Stimulated activated CD4-positive, alpha-beta T cell treated with anti-CD3 and anti-CD28 coated beads, Interleukin-15, amount 100 ng/mL, for 1 hour (primary cell): ENCODE data around the gene HADHB.
"Not testable (repeated sequence)": the region's sequence is repeated elsewhere in the genome, so short reads cannot be mapped to it uniquely, and the experiment has no call there.

Experiments used
- DNase-seq, 2 donors: peaks; one replicate each; pipeline ENCODE4 v3.0.0-alpha.2; 2020; ENCODE audit warnings: low read depth in 1 of 2, low spot score in 1 of 2

HADHB gene

DNA sequence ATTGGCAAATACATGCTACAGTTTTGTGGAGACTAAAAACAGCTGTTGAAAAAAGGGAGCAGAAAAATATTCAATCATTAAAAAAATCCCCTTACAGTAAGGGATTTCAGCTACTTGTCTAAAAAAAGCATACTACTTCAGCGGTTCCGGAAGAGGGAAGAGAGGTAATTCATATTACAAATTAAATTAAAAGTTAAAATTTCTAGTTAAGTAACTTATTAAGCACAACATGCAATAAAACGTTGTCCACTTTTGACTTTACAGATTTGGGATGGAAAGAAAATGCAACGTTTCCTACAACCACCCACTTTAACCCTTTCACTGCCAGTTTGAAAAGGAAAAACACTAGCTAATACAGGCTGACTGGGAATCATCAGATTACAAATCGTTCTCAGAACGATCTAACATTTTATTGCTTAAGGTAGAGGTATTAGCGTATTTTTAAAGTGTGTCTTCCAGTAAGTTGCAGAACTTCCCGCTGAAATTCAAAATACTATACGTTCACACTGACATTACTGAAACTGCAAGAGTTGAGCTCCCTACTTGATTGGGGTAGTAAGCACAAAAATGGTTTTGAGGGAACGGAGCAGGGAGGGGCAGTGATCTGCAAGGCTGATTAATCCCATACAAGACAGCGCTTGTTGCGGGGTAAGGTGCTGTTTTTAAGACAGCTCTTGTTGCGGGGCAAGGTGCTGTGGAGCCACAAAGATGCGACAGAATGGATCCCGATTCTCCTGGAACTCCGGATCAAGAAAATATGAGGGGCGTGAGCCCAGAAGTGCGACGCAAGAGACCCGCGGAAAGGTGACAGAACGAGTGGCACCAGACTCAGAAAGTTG lies 1.1 kb upstream of the HADHB start:
- no peak for DNase-seq

DNA sequence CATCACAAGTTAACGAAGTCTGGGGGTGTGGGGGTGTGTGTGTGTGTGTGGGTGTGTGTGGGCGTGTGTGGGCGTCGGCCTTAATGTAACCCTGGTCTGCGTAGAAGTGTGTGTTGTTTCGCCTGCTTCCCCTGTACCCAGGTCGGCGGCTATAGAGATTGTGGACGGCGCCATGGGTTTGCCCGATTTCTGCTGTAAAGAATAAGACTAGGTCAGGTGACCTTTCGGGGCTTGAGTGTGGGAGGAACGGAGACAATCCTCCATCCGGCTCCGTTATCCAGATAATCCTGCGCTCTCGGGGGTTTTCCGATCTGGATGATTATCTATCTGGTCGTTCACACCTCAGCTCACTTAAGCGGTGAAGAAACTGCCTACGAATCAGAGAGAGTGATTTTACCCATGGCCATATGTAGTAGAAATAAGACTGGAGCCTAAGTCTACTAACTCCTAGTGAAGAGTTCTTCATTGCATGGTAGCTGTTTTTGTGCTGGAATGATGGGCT lies 543 bp downstream of the HADHB start:
- peak; percentile 16 to 42 for DNase-seq

DNA sequence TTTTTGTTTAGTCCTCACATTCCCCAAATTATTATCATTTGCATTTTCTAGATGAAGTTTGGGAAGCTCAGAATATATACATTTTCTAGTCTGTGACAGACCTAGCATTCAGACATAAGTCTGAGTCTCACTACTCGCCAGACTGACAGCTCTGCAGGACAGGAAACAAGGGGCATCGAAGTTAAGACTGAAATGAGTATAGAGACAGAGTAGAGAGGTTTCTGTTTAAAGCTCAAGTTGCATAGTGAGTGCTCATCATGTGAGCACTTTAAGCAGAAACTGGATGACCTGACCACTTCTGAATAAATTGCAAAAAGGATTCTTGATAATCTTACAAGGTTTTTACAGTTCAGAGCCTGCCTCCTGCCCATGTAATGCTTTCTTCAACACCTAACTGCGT lies 1.1 kb downstream of the HADHB start:
- no peak for DNase-seq

DNA sequence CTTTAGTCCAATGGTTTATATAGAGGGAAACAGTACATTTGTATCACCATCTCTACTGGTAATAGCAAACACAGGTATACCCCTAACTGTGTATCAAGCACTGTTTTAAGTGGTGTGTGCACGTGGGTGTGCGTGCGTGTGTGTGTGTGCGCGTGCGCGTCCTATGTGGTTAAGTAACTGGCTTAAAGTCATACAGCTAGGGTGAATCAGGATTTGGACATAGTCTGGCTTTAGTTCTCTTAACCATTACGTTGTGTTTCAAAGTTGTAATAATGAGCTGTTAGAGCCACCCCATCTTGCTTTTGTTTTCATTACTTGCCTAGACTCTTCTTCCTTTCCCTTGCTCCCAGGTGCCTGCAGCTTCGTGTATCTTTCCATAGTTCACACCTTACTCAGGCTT lies 2.1 kb downstream of the HADHB start:
- no peak for DNase-seq

- DNase-seq: no peak
Observed at GRCh38 chr2:26249625-26250024, 4.9 kb downstream of the HADHB start.

GRCh38 chr2:26251893-26252292 lies 7.2 kb downstream of the HADHB start:
- DNase-seq: no peak

DNA sequence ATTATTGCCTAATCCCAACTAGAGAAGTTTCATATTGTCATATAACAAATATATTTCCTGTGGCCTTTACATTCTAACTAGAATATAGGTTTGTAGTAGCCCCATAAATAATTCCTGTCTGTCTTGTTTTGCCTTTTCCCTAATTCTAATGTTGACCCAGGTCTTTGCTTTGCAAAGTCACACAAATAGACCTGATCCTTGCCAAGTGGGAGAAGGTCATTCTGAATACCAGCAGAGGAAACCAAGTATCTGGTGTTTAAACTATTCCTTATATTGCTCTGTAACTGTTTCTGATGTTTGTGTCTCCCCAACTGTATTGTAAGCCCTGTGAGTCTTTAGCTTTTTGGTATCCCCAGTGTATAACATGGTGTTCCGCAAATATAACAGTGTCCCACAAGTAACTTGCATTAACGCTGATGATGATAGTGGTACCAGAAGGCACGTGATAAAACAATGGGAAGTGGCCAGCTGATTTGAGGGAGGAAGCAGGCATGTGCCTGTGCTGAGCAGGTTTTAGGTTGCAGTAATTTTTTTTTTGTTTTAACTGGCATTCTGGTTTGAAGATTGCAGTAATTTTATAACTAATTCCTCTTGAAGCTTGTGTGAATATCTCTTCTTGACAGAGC lies 11.1 kb downstream of the HADHB start:
- no peak for DNase-seq

GRCh38 chr2:26258836-26259235 lies 14.1 kb downstream of the HADHB start:
- DNase-seq: not testable (repeated sequence)

DNA sequence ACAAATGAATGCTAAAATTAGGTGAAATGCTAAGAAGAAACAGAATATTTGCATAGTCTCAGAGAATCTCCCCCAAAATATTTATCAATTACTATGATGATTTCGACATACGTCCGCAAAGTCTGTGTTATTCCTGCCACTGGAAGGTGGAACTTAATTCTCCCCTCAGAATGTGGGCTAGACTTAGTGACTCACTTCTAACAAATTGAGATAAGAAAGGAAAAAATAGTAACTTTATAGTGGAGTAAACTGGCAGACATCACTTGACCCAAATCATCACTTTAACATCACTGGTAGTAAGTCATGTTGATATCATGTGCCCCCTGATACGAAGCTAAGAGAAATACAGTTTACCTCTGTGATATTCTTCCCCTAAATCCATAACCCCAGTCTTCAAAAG lies 23.5 kb downstream of the HADHB start:
- no peak for DNase-seq

DNA sequence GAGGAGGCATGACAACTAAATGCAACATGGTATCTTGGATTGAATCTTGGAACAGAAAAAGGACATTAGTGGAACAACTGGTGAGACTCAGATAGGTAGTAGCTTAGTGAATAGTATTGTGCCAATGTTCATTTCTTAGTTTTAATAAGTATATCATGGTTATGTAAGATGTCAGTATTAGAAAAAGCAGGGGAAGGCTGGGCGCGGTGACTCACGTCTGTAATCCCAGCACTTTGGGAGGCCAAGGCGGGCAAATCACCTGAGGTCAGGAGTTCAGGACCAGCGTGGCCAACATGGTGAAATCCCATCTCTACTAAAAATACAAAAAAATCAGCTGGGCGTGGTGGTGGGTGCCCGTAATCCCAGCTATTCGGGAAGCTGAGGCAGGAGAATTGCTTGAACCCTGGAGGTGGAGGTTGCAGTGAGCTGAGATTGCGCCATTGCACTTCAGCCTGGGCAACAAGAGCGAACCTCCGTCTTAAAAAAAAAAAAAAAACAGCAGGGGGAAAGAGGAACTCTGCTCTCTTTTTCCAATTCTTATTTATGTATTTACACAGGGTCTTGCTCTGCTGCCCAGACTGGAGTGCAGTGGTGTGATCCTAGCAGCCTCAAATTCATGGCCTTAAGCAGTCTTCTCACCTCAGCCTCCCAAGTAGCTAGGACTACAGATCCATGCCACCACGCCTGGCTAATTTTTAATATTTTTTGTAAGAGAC lies 24.1 kb downstream of the HADHB start:
- DNase-seq: not testable (repeated sequence)

- no peak for DNase-seq
Observed at GRCh38 chr2:26269571-26270158, 24.9 kb downstream of the HADHB start.

- no peak for DNase-seq
Observed at GRCh38 chr2:26270373-26270772, 25.6 kb downstream of the HADHB start.

DNA sequence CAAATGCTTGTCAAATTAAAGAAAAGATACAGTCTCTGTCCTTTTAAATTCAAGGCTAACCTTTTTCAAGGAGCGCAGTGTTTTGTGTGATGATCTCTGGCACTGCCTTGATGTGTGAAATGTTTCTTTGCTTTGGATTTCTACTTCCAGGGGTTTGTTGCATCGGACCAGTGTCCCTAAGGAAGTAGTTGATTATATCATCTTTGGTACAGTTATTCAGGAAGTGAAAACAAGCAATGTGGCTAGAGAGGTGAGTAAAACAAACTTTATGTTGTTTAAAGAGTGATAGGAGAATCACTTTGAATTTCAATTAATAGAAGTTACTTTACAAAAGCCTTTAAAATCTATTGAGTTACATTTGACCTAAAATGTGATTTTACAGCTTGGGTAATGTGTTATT lies 28.8 kb downstream of the HADHB start:
- DNase-seq: no peak

DNA sequence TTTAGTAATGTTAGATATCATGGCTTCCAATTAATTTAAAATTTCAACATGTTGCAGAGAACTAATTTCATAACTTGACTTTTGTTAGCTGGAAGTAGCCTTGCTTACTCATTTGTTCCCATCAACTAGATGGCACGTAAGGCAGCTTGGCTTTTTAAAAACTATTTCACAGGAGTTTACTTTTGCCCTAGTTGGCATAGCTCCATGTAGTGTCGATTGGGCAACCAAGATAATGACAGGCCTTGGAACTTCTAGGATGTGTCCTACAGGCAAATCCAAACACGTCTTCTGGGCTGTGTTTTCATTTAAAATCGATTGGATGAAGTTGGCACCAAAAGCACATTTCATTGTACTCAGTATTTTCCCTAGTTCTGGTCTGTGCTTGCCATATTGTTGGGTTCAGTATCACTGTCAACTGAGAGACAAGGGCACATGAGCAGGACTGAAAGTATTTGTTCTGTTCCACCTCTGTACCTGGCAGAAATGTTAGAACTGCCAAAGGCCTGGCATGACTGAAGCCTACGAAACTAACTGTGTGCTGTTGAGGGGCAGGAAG lies 29.4 kb downstream of the HADHB start:
- DNase-seq: no peak

DNA sequence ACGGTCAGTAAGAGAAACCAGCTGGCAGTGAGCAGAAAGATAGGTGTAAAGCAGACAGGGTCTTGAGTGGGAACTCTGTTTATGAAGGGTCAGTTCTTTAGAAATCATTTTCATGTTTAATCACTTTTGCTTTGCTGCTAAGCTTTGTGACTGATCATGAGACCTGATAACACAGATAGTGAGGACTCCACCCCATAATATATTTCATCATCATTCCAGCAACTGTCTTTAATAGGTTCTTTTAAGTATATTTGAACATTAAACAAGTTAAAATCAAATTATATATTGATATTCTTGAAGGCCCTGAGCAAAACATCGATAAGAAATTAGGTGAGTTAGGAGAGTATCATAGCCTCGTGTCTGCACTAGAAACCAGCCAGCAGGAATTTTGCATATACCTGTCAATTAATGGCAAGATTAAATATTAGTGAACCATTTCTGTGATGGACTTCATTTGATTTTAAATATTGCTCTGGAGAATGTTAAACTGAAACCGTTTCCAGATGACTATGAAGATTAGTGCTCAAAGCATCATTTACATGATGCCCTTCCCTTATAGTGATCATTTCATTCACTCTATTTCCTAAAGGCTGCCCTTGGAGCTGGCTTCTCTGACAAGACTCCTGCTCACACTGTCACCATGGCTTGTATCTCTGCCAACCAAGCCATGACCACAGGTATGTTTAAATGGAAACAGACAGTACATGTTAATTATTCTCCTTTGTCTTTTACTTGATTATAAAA lies 31.9 kb downstream of the HADHB start:
- no peak for DNase-seq

- no peak for DNase-seq
Observed at GRCh38 chr2:26279886-26280285, 35.1 kb downstream of the HADHB start.

DNA sequence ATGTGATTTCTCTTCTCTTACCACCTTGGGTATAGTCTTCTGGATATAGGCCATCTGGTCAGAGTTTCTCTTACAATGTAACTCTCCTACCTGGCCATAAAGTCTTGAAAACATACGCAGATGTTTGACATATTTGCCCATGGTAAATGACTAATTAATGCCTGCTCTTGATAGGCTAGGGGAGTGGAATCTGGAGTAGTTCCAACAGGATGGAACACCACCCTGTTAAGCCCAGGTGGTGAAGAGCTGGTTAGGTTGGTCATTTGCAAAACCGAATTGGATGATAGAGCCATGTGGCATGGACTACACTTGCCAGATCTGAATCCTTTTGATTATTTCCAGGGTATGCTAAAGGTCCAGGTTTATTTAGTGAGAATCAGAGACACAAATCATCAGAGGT lies 36.5 kb downstream of the HADHB start:
- DNase-seq: no peak

DNA sequence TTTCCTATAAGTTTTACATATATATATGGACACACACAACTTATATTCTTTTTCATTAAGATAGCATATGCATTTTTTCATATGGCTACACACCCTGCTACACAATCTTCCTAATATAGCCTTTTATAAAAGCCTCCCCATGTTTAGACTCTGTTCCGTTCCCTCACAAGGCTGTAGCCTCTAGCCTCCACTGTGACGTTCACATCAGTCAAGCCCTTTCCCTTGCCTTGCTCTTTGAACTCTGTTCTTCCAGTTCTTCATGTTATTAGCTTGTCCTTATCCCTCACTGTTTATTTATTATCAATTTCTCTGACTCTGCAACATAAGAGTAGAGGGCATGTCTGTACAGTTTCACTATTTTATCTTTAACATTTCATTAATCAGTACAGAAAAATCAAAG lies 38.9 kb downstream of the HADHB start:
- DNase-seq: no peak

DNA sequence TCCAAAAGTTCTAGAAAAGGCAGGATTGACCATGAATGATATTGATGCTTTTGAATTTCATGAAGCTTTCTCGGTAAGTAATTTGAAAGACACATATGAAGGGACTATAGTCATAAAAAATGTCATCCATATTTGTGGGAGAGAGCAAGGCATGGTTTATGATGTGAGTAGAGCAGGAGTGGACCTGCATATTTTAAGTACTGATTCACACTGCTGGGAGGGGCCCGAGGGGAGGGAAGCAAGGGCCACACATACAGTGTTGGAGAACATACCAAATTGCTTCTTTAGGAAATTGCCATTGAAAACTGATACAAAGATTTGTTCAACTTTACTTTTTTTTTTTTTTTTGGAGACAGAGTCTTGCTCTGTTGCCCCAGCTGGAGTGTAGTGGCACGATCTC lies 39.4 kb downstream of the HADHB start:
- DNase-seq: no peak

- DNase-seq: no peak
Observed at GRCh38 chr2:26285931-26286330, 41.2 kb downstream of the HADHB start.

DNA sequence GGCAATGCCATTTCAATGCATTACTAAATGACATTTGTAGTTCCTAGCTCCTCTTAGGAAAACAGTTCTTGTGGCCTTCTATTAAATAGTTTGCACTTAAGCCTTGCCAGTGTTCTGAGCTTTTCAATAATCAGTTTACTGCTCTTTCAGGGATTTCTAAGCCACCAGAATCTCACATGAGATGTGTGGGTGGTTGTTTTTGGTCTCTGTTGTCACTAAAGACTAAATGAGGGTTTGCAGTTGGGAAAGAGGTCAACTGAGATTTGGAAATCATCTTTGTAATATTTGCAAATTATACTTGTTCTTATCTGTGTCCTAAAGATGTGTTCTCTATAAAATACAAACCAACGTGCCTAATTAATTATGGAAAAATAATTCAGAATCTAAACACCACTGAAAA lies 45.3 kb downstream of the HADHB start:
- no peak for DNase-seq
